Measurements from ENCODE around the gene TMEM40.

TMEM40 gene

GRCh38 chr3:12719541-12719940 is 39.5 kb downstream of the TMEM40 start:
- Histone ChIP-seq H3K9me3 (ENCODE audit: insufficient read depth, low read depth, low read length) (peaks cover 2% of the 10 kb centered on the region), H2BK120ac (ENCODE audit: insufficient read depth, low read length, poor library complexity) (no peak overlapping the region), H3K79me1 (ENCODE audit: low read length) (no peaks in the 10 kb centered on the region), H3K4me2 (ENCODE audit: low read length) (peak overlapping the region; percentile 13), H3K4me3 (ENCODE audit: low read depth, low read length) (no peak overlapping the region), H3K14ac (ENCODE audit: low read length) (no peak overlapping the region), H3K9ac (ENCODE audit: low read length) (no peak overlapping the region), H3K4ac (ENCODE audit: low read depth, low read length) (no peak overlapping the region), H2AFZ (ENCODE audit: insufficient read depth, low read length, poor library complexity) (no peak overlapping the region), H3K79me2 (ENCODE audit: control insufficient read depth, insufficient read depth, low read length, poor library complexity) (no peaks in the 10 kb centered on the region), H2BK5ac (ENCODE audit: low read depth, low read length, poor library complexity) (no peak overlapping the region), H4K8ac (ENCODE audit: low read depth, low read length) (no peak overlapping the region), H3K27me3 (ENCODE audit: insufficient read depth, low read length) (no peaks in the 10 kb centered on the region), H4K91ac (ENCODE audit: low read depth, low read length) (no peak overlapping the region), H4K12ac (ENCODE audit: low read depth, low read length) (no peak overlapping the region), H2BK12ac (ENCODE audit: low read length) (no peak overlapping the region), H3K23ac (ENCODE audit: low read length) (no peak overlapping the region), H3K4me1 (ENCODE audit: control insufficient read depth in 1 of 2, insufficient read depth in 2 of 2, low read length in 2 of 2) (no peaks in the 10 kb centered on the region), H2AK5ac (ENCODE audit: low read length) (no peak overlapping the region), H3K36me3 (ENCODE audit: control insufficient read depth in 1 of 2, insufficient read depth in 2 of 2, low read length in 2 of 2) (no peaks in the 10 kb centered on the region), H3K18ac (ENCODE audit: low read length) (no peak overlapping the region), H3K27ac (ENCODE audit: low read depth, low read length) (no peak overlapping the region)
- WGBS (ENCODE audit: extremely low coverage, insufficient coverage, insufficient read length) = no CpG with 5 or more reads among the region's 7 CpGs
- no peak for DNase-seq

GRCh38 chr3:12716605-12717151 is 42.4 kb downstream of the TMEM40 start:
- H3K9ac ChIP-seq (ENCODE audit: low read length) = no peak overlapping the region
- H3K27ac ChIP-seq (ENCODE audit: low read depth, low read length) = no peak overlapping the region
- H2AFZ ChIP-seq (ENCODE audit: insufficient read depth, low read length, poor library complexity) = no peak overlapping the region
- H3K9me3 ChIP-seq (ENCODE audit: insufficient read depth, low read depth, low read length) = no peaks in the 10 kb centered on the region
- H3K4ac ChIP-seq (ENCODE audit: low read depth, low read length) = no peak overlapping the region
- no peaks in the 10 kb centered on the region for H3K79me1 ChIP-seq (ENCODE audit: low read length)
- no peaks in the 10 kb centered on the region for H3K36me3 ChIP-seq (ENCODE audit: control insufficient read depth in 1 of 2, insufficient read depth in 2 of 2, low read length in 2 of 2)
- WGBS (ENCODE audit: extremely low coverage, insufficient coverage, insufficient read length) = no CpG with 5 or more reads among the region's 3 CpGs
- H2BK12ac ChIP-seq (ENCODE audit: low read length) = no peak overlapping the region
- no peaks in the 10 kb centered on the region for H3K27me3 ChIP-seq (ENCODE audit: insufficient read depth, low read length)
- H4K12ac ChIP-seq (ENCODE audit: low read depth, low read length) = no peak overlapping the region
- no peak overlapping the region for H2BK5ac ChIP-seq (ENCODE audit: low read depth, low read length, poor library complexity)
- no peak overlapping the region for H4K8ac ChIP-seq (ENCODE audit: low read depth, low read length)
- no peaks in the 10 kb centered on the region for H3K4me1 ChIP-seq (ENCODE audit: control insufficient read depth in 1 of 2, insufficient read depth in 2 of 2, low read length in 2 of 2)
- H2AK5ac ChIP-seq (ENCODE audit: low read length) = no peak overlapping the region
- no peak overlapping the region for H3K4me2 ChIP-seq (ENCODE audit: low read length)
- H3K4me3 ChIP-seq (ENCODE audit: low read depth, low read length) = no peak overlapping the region
- DNase-seq = no peak
- no peak overlapping the region for H2BK120ac ChIP-seq (ENCODE audit: insufficient read depth, low read length, poor library complexity)
- H3K23ac ChIP-seq (ENCODE audit: low read length) = no peak overlapping the region
- H3K79me2 ChIP-seq (ENCODE audit: control insufficient read depth, insufficient read depth, low read length, poor library complexity) = no peaks in the 10 kb centered on the region
- H3K18ac ChIP-seq (ENCODE audit: low read length) = no peak overlapping the region
- no peak overlapping the region for H3K14ac ChIP-seq (ENCODE audit: low read length)
- H4K91ac ChIP-seq (ENCODE audit: low read depth, low read length) = no peak overlapping the region

GRCh38 chr3:12714278-12714677 is 44.8 kb downstream of the TMEM40 start:
- H4K8ac ChIP-seq (ENCODE audit: low read depth, low read length) = no peak overlapping the region
- H3K79me1 ChIP-seq (ENCODE audit: low read length) = no peaks in the 10 kb centered on the region
- no peak overlapping the region for H2BK5ac ChIP-seq (ENCODE audit: low read depth, low read length, poor library complexity)
- no peak overlapping the region for H3K9ac ChIP-seq (ENCODE audit: low read length)
- no peaks in the 10 kb centered on the region for H3K79me2 ChIP-seq (ENCODE audit: control insufficient read depth, insufficient read depth, low read length, poor library complexity)
- no peak overlapping the region for H2AFZ ChIP-seq (ENCODE audit: insufficient read depth, low read length, poor library complexity)
- H3K4me2 ChIP-seq (ENCODE audit: low read length) = no peak overlapping the region
- no peak for DNase-seq
- H4K12ac ChIP-seq (ENCODE audit: low read depth, low read length) = no peak overlapping the region
- no peaks in the 10 kb centered on the region for H3K27me3 ChIP-seq (ENCODE audit: insufficient read depth, low read length)
- no peak overlapping the region for H2AK5ac ChIP-seq (ENCODE audit: low read length)
- H3K18ac ChIP-seq (ENCODE audit: low read length) = no peak overlapping the region
- no peak overlapping the region for H3K23ac ChIP-seq (ENCODE audit: low read length)
- no peaks in the 10 kb centered on the region for H3K36me3 ChIP-seq (ENCODE audit: control insufficient read depth in 1 of 2, insufficient read depth in 2 of 2, low read length in 2 of 2)
- no peak overlapping the region for H3K4ac ChIP-seq (ENCODE audit: low read depth, low read length)
- H3K27ac ChIP-seq (ENCODE audit: low read depth, low read length) = no peak overlapping the region
- WGBS (ENCODE audit: extremely low coverage, insufficient coverage, insufficient read length) = no CpG with 5 or more reads among the region's 4 CpGs
- H4K91ac ChIP-seq (ENCODE audit: low read depth, low read length) = no peak overlapping the region
- no peak overlapping the region for H2BK12ac ChIP-seq (ENCODE audit: low read length)
- H2BK120ac ChIP-seq (ENCODE audit: insufficient read depth, low read length, poor library complexity) = no peak overlapping the region
- no peaks in the 10 kb centered on the region for H3K4me1 ChIP-seq (ENCODE audit: control insufficient read depth in 1 of 2, insufficient read depth in 2 of 2, low read length in 2 of 2)
- no peak overlapping the region for H3K14ac ChIP-seq (ENCODE audit: low read length)
- no peak overlapping the region for H3K4me3 ChIP-seq (ENCODE audit: low read depth, low read length)
- H3K9me3 ChIP-seq (ENCODE audit: insufficient read depth, low read depth, low read length) = no peaks in the 10 kb centered on the region

- H3K79me2 ChIP-seq (ENCODE audit: control insufficient read depth, insufficient read depth, low read length, poor library complexity) = no peaks in the 10 kb centered on the region
- no peak overlapping the region for H3K27ac ChIP-seq (ENCODE audit: low read depth, low read length)
- H3K4ac ChIP-seq (ENCODE audit: low read depth, low read length) = no peak overlapping the region
- no peak overlapping the region for H2BK120ac ChIP-seq (ENCODE audit: insufficient read depth, low read length, poor library complexity)
- H3K14ac ChIP-seq (ENCODE audit: low read length) = no peak overlapping the region
- H2BK12ac ChIP-seq (ENCODE audit: low read length) = no peak overlapping the region
- DNase-seq = no peak
- H4K12ac ChIP-seq (ENCODE audit: low read depth, low read length) = no peak overlapping the region
- no peak overlapping the region for H3K4me2 ChIP-seq (ENCODE audit: low read length)
- H3K4me3 ChIP-seq (ENCODE audit: low read depth, low read length) = no peak overlapping the region
- H3K9me3 ChIP-seq (ENCODE audit: insufficient read depth, low read depth, low read length) = no peaks in the 10 kb centered on the region
- no peak overlapping the region for H2BK5ac ChIP-seq (ENCODE audit: low read depth, low read length, poor library complexity)
- H3K23ac ChIP-seq (ENCODE audit: low read length) = no peak overlapping the region
- no peak overlapping the region for H2AK5ac ChIP-seq (ENCODE audit: low read length)
- H4K8ac ChIP-seq (ENCODE audit: low read depth, low read length) = no peak overlapping the region
- no CpG with 5 or more reads among the region's 4 CpGs for WGBS (ENCODE audit: extremely low coverage, insufficient coverage, insufficient read length)
- H3K9ac ChIP-seq (ENCODE audit: low read length) = no peak overlapping the region
- H3K18ac ChIP-seq (ENCODE audit: low read length) = no peak overlapping the region
- no peaks in the 10 kb centered on the region for H3K79me1 ChIP-seq (ENCODE audit: low read length)
- H3K36me3 ChIP-seq (ENCODE audit: control insufficient read depth in 1 of 2, insufficient read depth in 2 of 2, low read length in 2 of 2) = no peaks in the 10 kb centered on the region
- H4K91ac ChIP-seq (ENCODE audit: low read depth, low read length) = no peak overlapping the region
- no peaks in the 10 kb centered on the region for H3K27me3 ChIP-seq (ENCODE audit: insufficient read depth, low read length)
- no peaks in the 10 kb centered on the region for H3K4me1 ChIP-seq (ENCODE audit: control insufficient read depth in 1 of 2, insufficient read depth in 2 of 2, low read length in 2 of 2)
- H2AFZ ChIP-seq (ENCODE audit: insufficient read depth, low read length, poor library complexity) = no peak overlapping the region
Observed at GRCh38 chr3:12710062-12710461, 49.0 kb downstream of the TMEM40 start.
